Activated naive CD8-positive, alpha-beta T cell treated with anti-CD3 and anti-CD28 coated beads, Interleukin-2, amount 10 ng/mL, durations not matched to agents 7 days and 5 days (primary cell): ENCODE measurements around the gene NCLN. TPM values are rescaled to one million over a fixed set of nuclear protein-coding genes. Genes with fewer than 3 reads are reported as not detected.

Experiments
- total RNA-seq, 2 experiments: library from RNA; stranded (reverse); gene quantifications; one replicate each; pipeline ENCODE4 v1.2.3, GENCODE V29; 2021

Gene NCLN
- total RNA-seq, 2 experiments from 2014 or later, result 51.1 to 53.8 TPM

Other genes with a start within 250 kb of the NCLN start
- gene ZNF77, start 241.0 kb upstream of the NCLN start, total RNA-seq, result 1 to 10 TPM; 5.0 to 5.1 TPM
- 1 to 10 TPM; 4.4 to 5.4 TPM for gene TLE6, start 208.4 kb upstream of the NCLN start, total RNA-seq
- gene TLE2, start 156.7 kb upstream of the NCLN start, total RNA-seq, result 1 to 10 TPM; 3.9 to 5.0 TPM
- 100 to 1,000 TPM; 697 to 718 TPM for gene TLE5, start 123.4 kb upstream of the NCLN start, total RNA-seq
- under 1 TPM; 0.44 to 0.71 TPM for gene GNA11, start 91.6 kb upstream of the NCLN start, total RNA-seq
- gene GNA15, start 49.9 kb upstream of the NCLN start, total RNA-seq, result 10 to 100 TPM; 17.9 to 19.5 TPM
- 100 to 1,000 TPM; 133 to 134 TPM for gene S1PR4, start 7.2 kb upstream of the NCLN start, total RNA-seq
- gene CELF5, start 38.7 kb downstream of the NCLN start, total RNA-seq, result under 1 TPM in 1 of 2 experiments, not detected in 1; 0.14 TPM
- 10 to 100 TPM; 18.0 to 19.3 TPM for gene NFIC, start 180.7 kb downstream of the NCLN start, total RNA-seq